ENCODE measurements around the gene COA4.

DNA sequence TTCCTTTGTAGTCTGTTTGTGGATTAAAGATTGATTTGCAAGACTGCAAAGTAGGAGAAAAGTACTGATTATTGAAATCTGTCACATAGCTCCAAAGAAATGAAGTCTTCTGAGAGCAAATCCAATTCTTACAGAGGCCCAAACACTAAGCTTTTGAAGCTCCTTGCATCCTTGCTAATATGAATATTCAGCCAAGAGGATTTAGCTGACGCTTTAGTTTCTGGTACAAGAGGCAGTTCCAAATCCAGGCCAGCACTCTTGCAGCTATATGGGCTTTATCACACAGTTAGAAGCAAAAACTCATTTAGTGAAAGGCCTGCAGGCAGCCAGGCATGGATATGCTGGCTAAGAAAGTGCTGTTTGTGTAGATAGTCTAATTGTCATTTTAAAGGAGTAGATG, 12.9 kb upstream of the COA4 start:
- TF ChIP-seq CTCF (IDR thresholded peaks at IDR 0.05) (no peak), POLR2A (IDR thresholded peaks at IDR 0.05) (no peak)

Measured in lower leg skin (tissue), 3 donors.